Endothelial cell (in vitro differentiated cells): ENCODE results near the gene BHLHE41. TPM values are rescaled to one million over a fixed set of nuclear protein-coding genes. Genes with fewer than 3 reads are reported as not detected.

Experiments used
- DNase-seq: peaks from one replicate; pipeline ENCODE4 v3.0.0; 2021; ENCODE audit warnings: low spot score
- H3K27ac Mint-ChIP-seq: one replicate; pipeline ENCODE4 v1.8.0; 2021; ENCODE audit warnings: mixed read lengths, inconsistent platforms; ENCODE audit not compliant: unreplicated experiment
- H3K27me3 Mint-ChIP-seq: one replicate; pipeline ENCODE4 v1.8.0; 2021; ENCODE audit warnings: mild to moderate bottlenecking, moderate library complexity, mixed read lengths, inconsistent platforms; ENCODE audit not compliant: unreplicated experiment
- H3K36me3 Mint-ChIP-seq: one replicate; pipeline ENCODE4 v1.8.0; 2021; ENCODE audit warnings: mild to moderate bottlenecking, low read depth, mixed read lengths, inconsistent platforms; ENCODE audit not compliant: unreplicated experiment
- H3K4me1 Mint-ChIP-seq: one replicate; pipeline ENCODE4 v1.8.0; 2021; ENCODE audit warnings: mild to moderate bottlenecking, mixed read lengths, inconsistent platforms; ENCODE audit not compliant: unreplicated experiment
- H3K4me3 Mint-ChIP-seq: one replicate; pipeline ENCODE4 v1.8.0; 2021; ENCODE audit warnings: mild to moderate bottlenecking, mixed read lengths, inconsistent platforms; ENCODE audit not compliant: unreplicated experiment
- H3K9me3 Mint-ChIP-seq: one replicate; pipeline ENCODE4 v1.8.0; 2021; ENCODE audit warnings: mixed read lengths, inconsistent platforms; ENCODE audit not compliant: unreplicated experiment
- total RNA-seq: library from RNA; stranded (reverse); fragmentation: NEBNext Ultra II Directional; extraction: Animal tissue kit (Norgen Biotek cat#: 25700); gene quantifications from one replicate; pipeline ENCODE4 v1.2.1, GENCODE V29; 2021; ENCODE audit not compliant: unreplicated experiment
- TF ChIP-seq, protein P1 (sequence below): fragments of 200-600 bp; sonication (generic); IDR thresholded peaks from one replicate; pipeline ENCODE4 v1.5.0; 2021; ENCODE audit warnings: antibody characterized with exemption; ENCODE audit not compliant: unreplicated experiment

BHLHE41 gene
- total RNA-seq, 1 donor from 2014 or later, result 4.0 TPM

GRCh38 chr12:26153421-26154154, 28.8 kb upstream of the BHLHE41 start:
- Mint-ChIP-seq H3K36me3 (no peaks in the 10 kb centered on the region), H3K27me3 (no peaks in the 10 kb centered on the region), H3K9me3 (no peaks in the 10 kb centered on the region), H3K4me1 (peaks cover 4% of the 10 kb centered on the region), H3K4me3 (no peak overlapping the region), H3K27ac (no peak overlapping the region)
- DNase-seq, result no peak
- TF ChIP-seq, protein P1, sequence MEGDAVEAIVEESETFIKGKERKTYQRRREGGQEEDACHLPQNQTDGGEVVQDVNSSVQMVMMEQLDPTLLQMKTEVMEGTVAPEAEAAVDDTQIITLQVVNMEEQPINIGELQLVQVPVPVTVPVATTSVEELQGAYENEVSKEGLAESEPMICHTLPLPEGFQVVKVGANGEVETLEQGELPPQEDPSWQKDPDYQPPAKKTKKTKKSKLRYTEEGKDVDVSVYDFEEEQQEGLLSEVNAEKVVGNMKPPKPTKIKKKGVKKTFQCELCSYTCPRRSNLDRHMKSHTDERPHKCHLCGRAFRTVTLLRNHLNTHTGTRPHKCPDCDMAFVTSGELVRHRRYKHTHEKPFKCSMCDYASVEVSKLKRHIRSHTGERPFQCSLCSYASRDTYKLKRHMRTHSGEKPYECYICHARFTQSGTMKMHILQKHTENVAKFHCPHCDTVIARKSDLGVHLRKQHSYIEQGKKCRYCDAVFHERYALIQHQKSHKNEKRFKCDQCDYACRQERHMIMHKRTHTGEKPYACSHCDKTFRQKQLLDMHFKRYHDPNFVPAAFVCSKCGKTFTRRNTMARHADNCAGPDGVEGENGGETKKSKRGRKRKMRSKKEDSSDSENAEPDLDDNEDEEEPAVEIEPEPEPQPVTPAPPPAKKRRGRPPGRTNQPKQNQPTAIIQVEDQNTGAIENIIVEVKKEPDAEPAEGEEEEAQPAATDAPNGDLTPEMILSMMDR, result peak; percentile 19

DNA sequence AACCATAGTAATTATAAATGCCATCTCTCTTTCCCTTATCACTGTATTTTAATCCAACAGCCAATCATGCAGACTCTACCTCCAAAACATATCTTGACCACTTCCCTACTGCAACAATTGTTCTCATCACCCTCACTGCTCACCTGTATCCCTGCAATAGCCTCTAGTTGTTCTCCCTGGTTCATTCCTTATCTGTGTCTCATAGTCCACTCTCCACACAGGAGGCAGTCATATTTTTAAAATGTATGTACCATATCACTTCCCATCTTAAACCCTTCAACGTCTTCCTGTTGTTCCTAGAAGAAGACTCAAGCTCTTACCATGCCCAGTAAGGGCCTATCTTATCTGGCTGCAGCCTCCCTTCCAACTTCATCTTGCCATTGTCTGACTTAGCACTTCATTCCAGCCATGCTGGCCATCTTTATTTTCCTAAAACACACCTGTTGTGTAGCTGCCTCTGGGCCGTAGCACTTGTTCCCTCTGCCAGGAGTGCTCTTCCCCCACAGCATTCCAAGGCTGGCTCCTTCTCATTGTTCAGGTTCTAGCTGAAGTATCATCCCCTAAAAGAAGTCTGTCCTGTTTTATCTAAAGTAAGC, 27.8 kb upstream of the BHLHE41 start:
- TF ChIP-seq, protein P1, result no peak
- no peak overlapping the region for H3K27ac Mint-ChIP-seq
- H3K9me3 Mint-ChIP-seq, result no peaks in the 10 kb centered on the region
- no peaks in the 10 kb centered on the region for H3K36me3 Mint-ChIP-seq
- peaks cover 2% of the 10 kb centered on the region for H3K4me1 Mint-ChIP-seq
- no peak overlapping the region for H3K4me3 Mint-ChIP-seq
- H3K27me3 Mint-ChIP-seq, result no peaks in the 10 kb centered on the region
- DNase-seq, result no peak

GRCh38 chr12:26150736-26151450, 26.1 kb upstream of the BHLHE41 start:
- no peak for DNase-seq
- H3K4me1 Mint-ChIP-seq, result peaks cover 2% of the 10 kb centered on the region
- no peaks in the 10 kb centered on the region for H3K9me3 Mint-ChIP-seq
- H3K27ac Mint-ChIP-seq, result no peak overlapping the region
- H3K36me3 Mint-ChIP-seq, result no peaks in the 10 kb centered on the region
- TF ChIP-seq, protein P1, result no peak
- no peak overlapping the region for H3K4me3 Mint-ChIP-seq
- H3K27me3 Mint-ChIP-seq, result no peaks in the 10 kb centered on the region

DNA sequence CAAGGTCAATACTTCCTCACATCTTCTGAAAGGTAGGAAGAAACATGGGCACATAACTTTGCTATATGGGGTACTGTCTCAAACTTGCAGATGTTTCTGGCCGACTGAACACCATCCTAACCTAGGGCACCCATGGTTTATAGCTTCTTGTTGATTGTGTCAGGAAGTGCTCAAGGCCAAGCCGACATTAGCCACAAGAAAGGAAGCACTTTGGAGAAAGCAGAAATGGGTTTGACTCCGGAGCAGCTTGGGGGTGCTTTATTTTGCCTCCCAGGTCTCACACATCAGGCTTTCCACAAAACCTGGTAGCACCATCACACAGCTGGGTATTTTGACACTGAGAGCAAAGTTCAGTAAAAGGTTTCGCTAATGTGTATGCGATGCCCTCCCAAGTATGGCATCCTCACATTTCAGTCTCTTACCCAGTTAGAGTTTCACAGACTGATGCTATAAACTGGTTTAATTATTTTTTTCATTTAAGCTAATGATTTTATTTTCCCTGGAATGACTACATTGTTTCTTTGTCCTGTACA, 25.2 kb upstream of the BHLHE41 start:
- Mint-ChIP-seq H3K36me3 (no peaks in the 10 kb centered on the region), H3K9me3 (no peaks in the 10 kb centered on the region), H3K27ac (no peak overlapping the region), H3K4me3 (no peak overlapping the region), H3K27me3 (no peaks in the 10 kb centered on the region), H3K4me1 (no peaks in the 10 kb centered on the region)
- no peak for DNase-seq
- TF ChIP-seq, protein P1, result no peak
